KMS-11 (cell line): Measurements from ENCODE around the gene RNF150.

Source experiments
- H2AFZ ChIP-seq: fragments of 200-600 bp; sonication (generic); 2 replicates; pipeline ENCODE4 v1.6.1; 2016; ENCODE audit warnings: antibody characterized with exemption, mixed run types, low read depth
- H3K27ac ChIP-seq: fragments of 200-600 bp; sonication (generic); 2 replicates; pipeline ENCODE4 v1.6.1; 2016; ENCODE audit warnings: mild to moderate bottlenecking, mixed run types
- H3K27me3 ChIP-seq: fragments of 200-600 bp; sonication (generic); 2 replicates; pipeline ENCODE4 v1.6.1; 2017; ENCODE audit warnings: mild to moderate bottlenecking, low read depth, mixed run types, moderate library complexity; ENCODE audit not compliant: insufficient read depth
- H3K36me3 ChIP-seq: fragments of 200-600 bp; sonication (generic); 2 replicates; pipeline ENCODE4 v1.6.1; 2017; ENCODE audit warnings: mild to moderate bottlenecking, mixed run types; ENCODE audit not compliant: insufficient read depth
- H3K4me1 ChIP-seq: fragments of 200-600 bp; sonication (generic); 2 replicates; pipeline ENCODE4 v1.6.1; 2016; ENCODE audit warnings: mild to moderate bottlenecking, low read depth, mixed run types; ENCODE audit not compliant: poor library complexity, severe bottlenecking
- H3K4me2 ChIP-seq: fragments of 200-600 bp; sonication (generic); 2 replicates; pipeline ENCODE4 v1.7.0; 2016; ENCODE audit warnings: mild to moderate bottlenecking, mixed run types
- H3K4me3 ChIP-seq: fragments of 200-600 bp; sonication (generic); IDR thresholded peaks from 2 replicates; pipeline ENCODE4 v1.6.1; 2017; ENCODE audit warnings: low read depth, low read length, mixed read lengths; ENCODE audit not compliant: insufficient read depth
- H3K79me2 ChIP-seq: fragments of 200-600 bp; sonication (generic); 2 replicates; pipeline ENCODE4 v1.6.1; 2016; ENCODE audit warnings: low read depth, mixed run types; ENCODE audit not compliant: insufficient read depth
- H3K9ac ChIP-seq: fragments of 200-600 bp; sonication (generic); 2 replicates; pipeline ENCODE4 v1.6.1; 2016; ENCODE audit warnings: mild to moderate bottlenecking, mixed run types
- H4K20me1 ChIP-seq: fragments of 200-600 bp; sonication (generic); 2 replicates; pipeline ENCODE4 v1.6.1; 2016; ENCODE audit warnings: mild to moderate bottlenecking, mixed run types; ENCODE audit not compliant: insufficient read depth
- TF ChIP-seq, protein P1 (sequence below): fragments of 200-600 bp; sonication (generic); conservative IDR thresholded peaks from 2 replicates; pipeline ENCODE4 v1.6.1; 2017; ENCODE audit warnings: low read depth, mild to moderate bottlenecking, antibody characterized with exemption, low read length, moderate library complexity, mixed read lengths

RNF150 gene

DNA sequence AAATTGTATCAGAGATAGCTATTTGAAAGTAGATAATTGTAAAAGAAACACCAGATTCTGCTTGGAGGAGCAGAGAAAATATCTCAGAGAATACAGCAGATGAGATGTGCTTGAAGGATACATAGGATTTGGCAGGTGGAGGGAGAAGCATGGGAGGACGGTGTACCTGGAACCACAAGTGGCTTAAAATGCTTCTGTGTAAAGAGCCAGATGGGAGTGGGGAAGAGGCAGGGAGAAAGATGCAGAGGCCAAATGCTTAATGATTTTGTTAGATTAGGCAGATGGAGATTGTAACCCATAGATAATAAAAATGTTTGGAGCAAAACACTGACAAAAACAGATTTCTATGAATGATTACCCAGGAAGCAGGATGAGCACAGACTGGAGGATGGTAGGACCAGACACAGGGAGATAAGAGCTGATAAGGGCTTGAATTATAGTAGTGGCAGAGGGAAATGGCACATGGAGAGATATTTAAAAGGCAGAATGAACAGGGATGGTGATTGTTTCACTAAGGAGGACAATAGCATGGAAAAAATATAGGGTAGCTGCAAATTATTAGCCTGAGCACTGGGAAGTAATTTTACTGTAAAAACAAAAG is 231.4 kb downstream of the RNF150 start:
- H3K9ac ChIP-seq = no peak overlapping the region
- no peaks in the 10 kb centered on the region for H3K36me3 ChIP-seq
- TF ChIP-seq, protein P1, sequence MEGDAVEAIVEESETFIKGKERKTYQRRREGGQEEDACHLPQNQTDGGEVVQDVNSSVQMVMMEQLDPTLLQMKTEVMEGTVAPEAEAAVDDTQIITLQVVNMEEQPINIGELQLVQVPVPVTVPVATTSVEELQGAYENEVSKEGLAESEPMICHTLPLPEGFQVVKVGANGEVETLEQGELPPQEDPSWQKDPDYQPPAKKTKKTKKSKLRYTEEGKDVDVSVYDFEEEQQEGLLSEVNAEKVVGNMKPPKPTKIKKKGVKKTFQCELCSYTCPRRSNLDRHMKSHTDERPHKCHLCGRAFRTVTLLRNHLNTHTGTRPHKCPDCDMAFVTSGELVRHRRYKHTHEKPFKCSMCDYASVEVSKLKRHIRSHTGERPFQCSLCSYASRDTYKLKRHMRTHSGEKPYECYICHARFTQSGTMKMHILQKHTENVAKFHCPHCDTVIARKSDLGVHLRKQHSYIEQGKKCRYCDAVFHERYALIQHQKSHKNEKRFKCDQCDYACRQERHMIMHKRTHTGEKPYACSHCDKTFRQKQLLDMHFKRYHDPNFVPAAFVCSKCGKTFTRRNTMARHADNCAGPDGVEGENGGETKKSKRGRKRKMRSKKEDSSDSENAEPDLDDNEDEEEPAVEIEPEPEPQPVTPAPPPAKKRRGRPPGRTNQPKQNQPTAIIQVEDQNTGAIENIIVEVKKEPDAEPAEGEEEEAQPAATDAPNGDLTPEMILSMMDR = no peak
- no peaks in the 10 kb centered on the region for H3K4me1 ChIP-seq
- H3K4me3 ChIP-seq = no peak overlapping the region
- H3K4me2 ChIP-seq = no peak overlapping the region
- no peak overlapping the region for H2AFZ ChIP-seq
- H3K27ac ChIP-seq = no peak overlapping the region
- no peaks in the 10 kb centered on the region for H4K20me1 ChIP-seq
- H3K27me3 ChIP-seq = no peaks in the 10 kb centered on the region
- no peaks in the 10 kb centered on the region for H3K79me2 ChIP-seq

DNA sequence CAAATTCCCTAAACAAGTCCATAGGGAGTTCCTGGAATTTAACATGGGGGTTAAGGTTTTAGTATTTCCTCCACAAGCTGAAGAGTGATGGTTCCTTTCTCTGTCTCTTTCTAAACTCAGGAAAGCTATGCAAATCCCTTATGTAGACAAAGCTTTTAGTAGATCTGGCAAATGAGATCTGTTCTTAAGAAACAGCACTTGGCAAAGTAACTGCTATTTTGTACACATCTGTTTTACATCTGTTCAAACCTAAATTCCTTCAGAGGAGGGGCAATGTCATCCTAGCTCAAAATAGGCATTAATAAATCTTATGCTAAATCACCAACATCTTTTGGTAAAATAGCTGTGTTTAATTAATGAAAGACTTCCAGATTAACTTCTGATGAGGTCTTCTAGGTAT is 239.3 kb downstream of the RNF150 start:
- Histone ChIP-seq H3K27ac (no peak overlapping the region), H3K4me2 (no peak overlapping the region)

DNA sequence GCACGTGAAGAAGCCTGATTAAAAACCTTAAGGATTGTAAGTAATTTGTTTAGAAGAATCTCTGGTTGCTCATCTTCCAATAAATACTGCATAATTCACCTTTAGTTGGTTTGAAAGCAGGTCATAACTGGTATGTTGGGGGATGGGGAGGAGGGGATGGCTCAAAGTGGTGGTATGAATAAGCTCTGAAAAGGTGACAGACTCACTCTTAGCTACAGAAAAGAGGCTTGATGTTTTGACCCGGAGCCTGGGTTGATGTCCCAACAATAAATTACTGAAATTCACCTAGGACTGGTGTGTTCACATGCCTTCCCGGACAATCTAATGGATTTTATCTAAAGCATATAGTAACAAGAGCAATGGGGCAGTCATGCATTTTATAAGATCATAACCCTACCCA is 245.2 kb downstream of the RNF150 start:
- H2AFZ ChIP-seq = no peak overlapping the region
- no peaks in the 10 kb centered on the region for H3K27me3 ChIP-seq
- H3K27ac ChIP-seq = no peak overlapping the region
- no peak overlapping the region for H3K4me2 ChIP-seq
- TF ChIP-seq, protein P1 = no peak
- H3K4me1 ChIP-seq = no peaks in the 10 kb centered on the region
- no peak overlapping the region for H3K4me3 ChIP-seq
- H3K36me3 ChIP-seq = no peaks in the 10 kb centered on the region
- H3K79me2 ChIP-seq = no peaks in the 10 kb centered on the region
- H3K9ac ChIP-seq = no peak overlapping the region
- H4K20me1 ChIP-seq = no peaks in the 10 kb centered on the region

More for the DNA sequence above, 239.3 kb downstream of the RNF150 start:
- H4K20me1 ChIP-seq = no peaks in the 10 kb centered on the region
- H3K4me3 ChIP-seq = no peak overlapping the region
- H3K36me3 ChIP-seq = no peaks in the 10 kb centered on the region
- H3K27me3 ChIP-seq = no peaks in the 10 kb centered on the region
- no peaks in the 10 kb centered on the region for H3K4me1 ChIP-seq
- H3K9ac ChIP-seq = no peak overlapping the region
- no peaks in the 10 kb centered on the region for H3K79me2 ChIP-seq
- TF ChIP-seq, protein P1 = no peak
- H2AFZ ChIP-seq = no peak overlapping the region

DNA sequence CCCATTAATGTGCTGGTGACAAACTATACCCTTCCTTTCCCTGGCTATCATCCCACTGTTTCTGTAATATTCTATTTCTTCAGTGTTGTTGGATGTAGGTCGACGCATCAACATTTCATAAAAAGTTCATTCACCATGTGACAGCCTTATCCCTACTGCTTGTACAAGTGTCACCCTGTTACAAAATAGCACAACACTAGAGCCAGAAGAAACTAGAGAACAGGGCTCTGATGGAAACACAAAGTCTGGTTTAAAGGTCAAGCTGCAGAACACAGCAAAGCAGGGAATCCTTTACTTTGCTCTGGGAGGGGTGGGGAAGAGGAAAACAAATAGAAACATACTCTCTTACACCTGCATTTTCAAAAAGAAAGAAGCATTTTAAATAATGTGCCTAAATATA is 245.8 kb downstream of the RNF150 start:
- Histone ChIP-seq H3K9ac (no peak overlapping the region), H4K20me1 (no peaks in the 10 kb centered on the region), H3K27ac (no peak overlapping the region), H3K36me3 (no peaks in the 10 kb centered on the region), H2AFZ (no peak overlapping the region), H3K4me1 (no peaks in the 10 kb centered on the region), H3K4me2 (no peak overlapping the region), H3K79me2 (no peaks in the 10 kb centered on the region), H3K27me3 (no peaks in the 10 kb centered on the region), H3K4me3 (no peak overlapping the region)
- TF ChIP-seq, protein P1 = no peak
